ENCODE results near the gene GDPD3.

Gene GDPD3

GRCh38 chr16:30060836-30061554, 52.3 kb downstream of the GDPD3 start:
- TF ChIP-seq CTCF (IDR thresholded peaks at IDR 0.05), result no peak

- TF ChIP-seq CTCF (IDR thresholded peaks at IDR 0.05), result no peak
Measured at GRCh38 chr16:30060346-30060745, 53.0 kb downstream of the GDPD3 start.

- TF ChIP-seq CTCF (IDR thresholded peaks at IDR 0.05), result peak; percentile 41; the same call in 1 of the 2 replicates
Measured at GRCh38 chr16:30054959-30055553, 58.3 kb downstream of the GDPD3 start.
